ENCODE results near the gene PRRT3. TPM values are rescaled to one million over a fixed set of nuclear protein-coding genes. Genes with fewer than 3 reads are reported as not detected.

PRRT3 gene
- total and polyA plus RNA-seq, 2 of the 13 experiments (the other 11 are each of a cell fraction or from before 2014, with no cell fraction given) = 0.22 to 0.44 TPM

GRCh38 chr3:9976721-9977709 lies 24.8 kb upstream of the PRRT3 start (continued):
- no peak for TF ChIP-seq U2AF2 (IDR thresholded peaks at IDR 0.05; ENCODE audit: low read depth, low read length)
- TF ChIP-seq ATF7 (IDR thresholded peaks at IDR 0.05) = peak; percentile 12; the same call in 1 of the 2 replicates
- TF ChIP-seq ATF7 (CRISPR knock-in tag; IDR thresholded peaks at IDR 0.05) = no peak
- no peak for TF ChIP-seq ZKSCAN8 (CRISPR knock-in tag; IDR thresholded peaks at IDR 0.05; ENCODE audit: borderline replicate concordance)
- no peak for TF ChIP-seq TOPORS (CRISPR knock-in tag; IDR thresholded peaks at IDR 0.05)
- no peak for TF ChIP-seq CCDC6 (CRISPR knock-in tag; IDR thresholded peaks at IDR 0.05)
- peak; percentile 16; the same call in 1 of the 2 replicates for TF ChIP-seq CREM (IDR thresholded peaks at IDR 0.05)
- TF ChIP-seq CREM (CRISPR knock-in tag; IDR thresholded peaks at IDR 0.05) = no peak
- no peak for TF ChIP-seq MTF1 (CRISPR knock-in tag; IDR thresholded peaks at IDR 0.05)
- TF ChIP-seq ZBTB44 (CRISPR knock-in tag; IDR thresholded peaks at IDR 0.05) = no peak
- TF ChIP-seq IRF2 (CRISPR knock-in tag; IDR thresholded peaks at IDR 0.05) = 0 out of 2 replicates have a peak, but pooled peaks have one; percentile 28
- no peak for TF ChIP-seq ZNF660 (CRISPR knock-in tag; IDR thresholded peaks at IDR 0.05; ENCODE audit: borderline replicate concordance, low read depth)
- peak; percentile 28; the same call in 1 of the 2 replicates for TF ChIP-seq PAXIP1 (CRISPR knock-in tag; conservative IDR thresholded peaks at IDR 0.05)
- no peak for TF ChIP-seq ZSCAN21 (CRISPR knock-in tag; IDR thresholded peaks at IDR 0.05; ENCODE audit: borderline replicate concordance)
- peak; percentile 30; the same call in 1 of the 2 replicates for TF ChIP-seq ARID4A (CRISPR knock-in tag; IDR thresholded peaks at IDR 0.05; ENCODE audit: borderline replicate concordance)
- TF ChIP-seq TOE1 (CRISPR knock-in tag; IDR thresholded peaks at IDR 0.05) = no peak
- no peak for TF ChIP-seq EHMT2 (IDR thresholded peaks at IDR 0.05; ENCODE audit: borderline replicate concordance, low read depth, low read length)
- no peak for TF ChIP-seq SSRP1 (CRISPR knock-in tag; IDR thresholded peaks at IDR 0.05)
- 0 out of 4 replicates have a peak, but pooled peaks of 1 of the 2 experiments have one; percentile 33 for TF ChIP-seq EP300 (IDR thresholded peaks at IDR 0.05; ENCODE audit: low read depth in 2 of 2, low read length in 2 of 2)
- TF ChIP-seq EP300 (CRISPR knock-in tag; IDR thresholded peaks at IDR 0.05; ENCODE audit: borderline replicate concordance) = no peak

Measured in HepG2 (cell line).